Measurements from ENCODE around the gene FAM72C.
"Not testable (repeated sequence)": the region's sequence is repeated elsewhere in the genome, so short reads cannot be mapped to it uniquely, and the experiment has no call there.

The FAM72C gene

GRCh38 chr1:143971924-143972700 lies at the start of gene FAM72C:
Gene FAM72C, minus strand, starts transcription at chr1:143971986. Its CDS starts 845 bp downstream, at chr1:143971141.
- not testable (repeated sequence) for DNase-seq

GRCh38 chr1:144020001-144020738 lies 48.4 kb upstream of the FAM72C start:
- DNase-seq, result not testable (repeated sequence)

- DNase-seq, result not testable (repeated sequence)
These were observed 47.3 kb upstream of the FAM72C start for GRCh38 chr1:144019101-144019500.

GRCh38 chr1:144015180-144015966 lies 43.6 kb upstream of the FAM72C start:
- DNase-seq, result not testable (repeated sequence)

- not testable (repeated sequence) for DNase-seq
These were observed 42.7 kb upstream of the FAM72C start for GRCh38 chr1:144014528-144014927.

- not testable (repeated sequence) for DNase-seq
These were observed 42.3 kb upstream of the FAM72C start for GRCh38 chr1:144014121-144014520.

GRCh38 chr1:144012168-144012733 lies 40.5 kb upstream of the FAM72C start:
- DNase-seq, result not testable (repeated sequence)

GRCh38 chr1:144009410-144009809 lies 37.6 kb upstream of the FAM72C start:
- not testable (repeated sequence) for DNase-seq

GRCh38 chr1:144004259-144004658 lies 32.5 kb upstream of the FAM72C start:
- DNase-seq, result not testable (repeated sequence)

- not testable (repeated sequence) for DNase-seq
These were observed 31.7 kb upstream of the FAM72C start for GRCh38 chr1:144003306-144004029.

GRCh38 chr1:144002141-144002881 lies 30.5 kb upstream of the FAM72C start:
- not testable (repeated sequence) for DNase-seq

GRCh38 chr1:144001077-144001476 lies 29.3 kb upstream of the FAM72C start:
- not testable (repeated sequence) for DNase-seq

GRCh38 chr1:143996020-143996419 lies 24.2 kb upstream of the FAM72C start:
- DNase-seq, result not testable (repeated sequence)

- DNase-seq, result not testable (repeated sequence)
These were observed 21.6 kb upstream of the FAM72C start for GRCh38 chr1:143993301-143993907.

GRCh38 chr1:143990699-143991098 lies 18.9 kb upstream of the FAM72C start:
- DNase-seq, result not testable (repeated sequence)

- not testable (repeated sequence) for DNase-seq
These were observed 17.9 kb upstream of the FAM72C start for GRCh38 chr1:143989719-143990118.

GRCh38 chr1:143989427-143989712 lies 17.6 kb upstream of the FAM72C start:
- DNase-seq, result not testable (repeated sequence)

GRCh38 chr1:143988602-143989426 lies 17.0 kb upstream of the FAM72C start:
- DNase-seq, result not testable (repeated sequence)

GRCh38 chr1:143987868-143988267 lies 16.1 kb upstream of the FAM72C start:
- not testable (repeated sequence) for DNase-seq

Data from activated CD4-positive, alpha-beta T cell treated with anti-CD3 and anti-CD28 coated beads, Interleukin-10, Interleukin-2, amounts not matched to agents 100 ng/mL and 50 ng/mL, durations not matched to agents 16 hours and 8 hours (primary cell).